HepG2 (cell line): ENCODE results near the gene ARHGAP30. TPM values are rescaled to one million over a fixed set of nuclear protein-coding genes. Genes with fewer than 3 reads are reported as not detected.
A peak's percentile ranks its signal among the peaks of the same experiment; 100 is the strongest.

Experiments
- ARID3A ChIP-seq: IDR thresholded peaks from 2 replicates; pipeline ENCODE4 v1.6.1; 2012; ENCODE audit warnings: low read depth, low read length, improper control_type of control experiment
- BHLHE40 ChIP-seq: IDR thresholded peaks from 2 replicates; pipeline ENCODE4 v1.6.1; 2011; ENCODE audit warnings: low read length, improper control_type of control experiment
- CREM ChIP-seq, 2 experiments: sonication (generic) in 1 of 2; formaldehyde crosslinking in 1 of 2; IDR thresholded peaks; 2 replicates each; pipeline versions ENCODE4 v1.4.0 to v1.6.1; 2016 to 2020; ENCODE audit warnings: antibody characterized with exemption in 1 of 2, mild to moderate bottlenecking in 1 of 2, missing genetic modification reagents in 1 of 2
- FOXA3 ChIP-seq: IDR thresholded peaks from 2 replicates; pipeline ENCODE4 v1.6.1; 2016; ENCODE audit warnings: missing genetic modification reagents, missing compliant biosample characterization
- GATAD2A ChIP-seq: IDR thresholded peaks from 2 replicates; pipeline ENCODE4 v1.6.1; 2016
- JARID2 ChIP-seq: sonication (generic); formaldehyde crosslinking; IDR thresholded peaks from 2 replicates; pipeline ENCODE4 v1.8.1; 2023; ENCODE audit warnings: missing genetic modification reagents, inconsistent platforms; ENCODE audit not compliant: insufficient replicate concordance
- JUNB ChIP-seq: sonication (generic); formaldehyde crosslinking; IDR thresholded peaks from 2 replicates; pipeline ENCODE4 v1.8.0; 2022; ENCODE audit warnings: missing genetic modification reagents, mild to moderate bottlenecking, borderline replicate concordance
- KAT8 ChIP-seq: IDR thresholded peaks from 2 replicates; pipeline ENCODE4 v1.6.1; 2016; ENCODE audit warnings: missing genetic modification reagents, missing compliant biosample characterization
- KLF15 ChIP-seq: sonication (generic); formaldehyde crosslinking; IDR thresholded peaks from 2 replicates; pipeline ENCODE4 v1.8.1; 2023; ENCODE audit warnings: borderline replicate concordance, mild to moderate bottlenecking, inconsistent platforms, missing genetic modification reagents, mixed read lengths
- NFE2 ChIP-seq: sonication (generic); formaldehyde crosslinking; IDR thresholded peaks from 2 replicates; pipeline ENCODE4 v1.4.0; 2020; ENCODE audit warnings: missing genetic modification reagents
- SP1 ChIP-seq, 2 experiments: fragments of 450-650 bp in 1 of 2; sonication (generic) in 1 of 2; formaldehyde crosslinking in 1 of 2; IDR thresholded peaks; 2 replicates each; pipeline versions ENCODE4 v1.4.0 to v1.6.1; 2016 to 2020; ENCODE audit warnings: missing genetic modification reagents in 1 of 2
- TBX2 ChIP-seq: sonication (generic); formaldehyde crosslinking; IDR thresholded peaks from 2 replicates; pipeline ENCODE4 v1.5.0; 2020; ENCODE audit warnings: missing genetic modification reagents, mild to moderate bottlenecking, borderline replicate concordance
- TRIM22 ChIP-seq: fragments of 450-650 bp; IDR thresholded peaks from 2 replicates; pipeline ENCODE4 v1.6.1; 2017
- XRCC5 ChIP-seq: fragments of 200-400 bp; formaldehyde crosslinking; optimal IDR thresholded peaks from 2 replicates; pipeline ENCODE3; 2017; ENCODE audit warnings: mild to moderate bottlenecking, low read length
- ZNF253 ChIP-seq: sonication (generic); formaldehyde crosslinking; IDR thresholded peaks from 2 replicates; pipeline ENCODE4 v1.8.0; 2022; ENCODE audit warnings: mild to moderate bottlenecking, missing genetic modification reagents, borderline replicate concordance
- ZNF264 ChIP-seq: sonication (generic); formaldehyde crosslinking; IDR thresholded peaks from 2 replicates; pipeline ENCODE4 v1.4.0; 2020; ENCODE audit warnings: missing genetic modification reagents
- ZNF354B ChIP-seq: sonication (generic); formaldehyde crosslinking; IDR thresholded peaks from 2 replicates; pipeline ENCODE4 v1.8.0; 2022; ENCODE audit warnings: mild to moderate bottlenecking, missing genetic modification reagents
- ZNF576 ChIP-seq: sonication (generic); formaldehyde crosslinking; IDR thresholded peaks from 2 replicates; pipeline ENCODE4 v1.4.0; 2020; ENCODE audit warnings: mild to moderate bottlenecking, missing genetic modification reagents
- polyA plus RNA-seq, 8 experiments: library from polyadenylated mRNA; depleted of rRNA in 3 of 8; stranded (reverse) in 7 of 8; unstranded in 1 of 8; fragments of >200 nt; fragmentation: Illumina TruSeq in 4 of 8; extraction: Trizol in 4 of 8; gene quantifications; 2 replicates each; pipeline versions ENCODE4 v1.2.1 to v1.2.3, GENCODE V29; 2011 to 2016; ENCODE audit warnings: low read depth in 4 of 8, missing spikeins in 1 of 8, mixed read lengths in 1 of 8; ENCODE audit not compliant: insufficient read depth in 1 of 8
- total RNA-seq, 5 experiments: library from RNA; depleted of rRNA; stranded (reverse); fragments of >200 nt; fragmentation: Illumina TruSeq; extraction: Trizol; gene quantifications; 2 replicates each; pipeline ENCODE4 v1.2.3, GENCODE V29; 2016; ENCODE audit warnings: low read depth in 1 of 5
- TF ChIP-seq, protein P1 (sequence below): sonication (generic); formaldehyde crosslinking; IDR thresholded peaks from 2 replicates; pipeline ENCODE4 v1.5.0; 2020; ENCODE audit warnings: mild to moderate bottlenecking, missing genetic modification reagents
- TF ChIP-seq, protein P2 (sequence below): sonication (generic); formaldehyde crosslinking; IDR thresholded peaks from 2 replicates; pipeline ENCODE4 v1.4.0; 2020; ENCODE audit warnings: missing genetic modification reagents, low read depth, mild to moderate bottlenecking, borderline replicate concordance
- TF ChIP-seq, protein P3 (sequence below): IDR thresholded peaks from 2 replicates; pipeline ENCODE4 v1.6.1; 2016; ENCODE audit warnings: missing biosample characterization, missing genetic modification reagents, low read depth

The ARHGAP30 gene
- total and polyA plus RNA-seq, 2 of the 13 experiments (the other 11 are each of a cell fraction or from before 2014, with no cell fraction given) = 0.13 to 0.20 TPM

DNA sequence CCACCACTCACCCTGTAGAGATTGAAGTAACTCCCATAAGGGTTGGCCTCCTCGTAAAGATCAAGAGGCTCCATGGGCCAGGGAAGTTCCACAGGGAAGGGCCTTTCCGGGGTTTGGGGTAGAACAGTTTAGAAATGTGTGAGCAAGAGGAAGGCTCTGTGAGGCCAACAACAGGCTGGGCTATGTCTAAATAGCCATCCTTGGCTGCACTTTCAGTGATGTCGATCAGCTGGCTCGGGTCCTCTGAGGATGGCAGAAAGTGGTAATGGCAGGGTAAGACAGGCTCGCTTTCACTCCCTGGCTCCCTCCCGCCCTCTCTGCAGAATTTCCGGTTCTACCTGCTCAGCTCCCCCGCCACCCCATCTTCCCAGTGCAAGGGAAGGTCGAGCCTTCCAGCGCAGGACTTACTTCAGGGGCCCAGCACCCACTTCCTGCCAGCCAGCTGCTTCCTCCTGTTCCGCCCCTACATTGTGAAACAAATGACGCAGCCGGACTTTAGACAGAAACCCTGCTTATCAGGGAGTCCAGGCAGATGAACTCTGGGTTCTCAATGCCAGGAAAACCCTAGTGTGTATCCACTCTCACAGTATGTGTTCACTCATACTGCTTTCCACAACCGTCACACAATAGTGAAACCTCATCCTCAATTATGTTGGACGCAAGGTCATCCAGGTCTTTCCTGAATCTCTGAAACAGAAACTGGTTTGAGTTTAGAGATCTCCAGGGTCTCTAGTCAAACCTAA is 56.0 kb downstream of the ARHGAP30 start (continued):
- TF ChIP-seq JUNB = peak; percentile 82; the same call in 1 of the 2 replicates
- TF ChIP-seq ZNF253 (CRISPR knock-in tag) = 0 out of 2 replicates have a peak, but pooled peaks have one; percentile 31
- no peak for TF ChIP-seq KLF15
- TF ChIP-seq TBX2 = peak; percentile 89
- TF ChIP-seq, protein P1, sequence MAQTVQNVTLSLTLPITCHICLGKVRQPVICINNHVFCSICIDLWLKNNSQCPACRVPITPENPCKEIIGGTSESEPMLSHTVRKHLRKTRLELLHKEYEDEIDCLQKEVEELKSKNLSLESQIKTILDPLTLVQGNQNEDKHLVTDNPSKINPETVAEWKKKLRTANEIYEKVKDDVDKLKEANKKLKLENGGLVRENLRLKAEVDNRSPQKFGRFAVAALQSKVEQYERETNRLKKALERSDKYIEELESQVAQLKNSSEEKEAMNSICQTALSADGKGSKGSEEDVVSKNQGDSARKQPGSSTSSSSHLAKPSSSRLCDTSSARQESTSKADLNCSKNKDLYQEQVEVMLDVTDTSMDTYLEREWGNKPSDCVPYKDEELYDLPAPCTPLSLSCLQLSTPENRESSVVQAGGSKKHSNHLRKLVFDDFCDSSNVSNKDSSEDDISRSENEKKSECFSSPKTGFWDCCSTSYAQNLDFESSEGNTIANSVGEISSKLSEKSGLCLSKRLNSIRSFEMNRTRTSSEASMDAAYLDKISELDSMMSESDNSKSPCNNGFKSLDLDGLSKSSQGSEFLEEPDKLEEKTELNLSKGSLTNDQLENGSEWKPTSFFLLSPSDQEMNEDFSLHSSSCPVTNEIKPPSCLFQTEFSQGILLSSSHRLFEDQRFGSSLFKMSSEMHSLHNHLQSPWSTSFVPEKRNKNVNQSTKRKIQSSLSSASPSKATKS (CRISPR knock-in tag) = no peak
- peak; percentile 75 for TF ChIP-seq XRCC5
- TF ChIP-seq CREM (IDR thresholded peaks at IDR 0.05) = peak; percentile 90
- TF ChIP-seq CREM (CRISPR knock-in tag; IDR thresholded peaks at IDR 0.05) = no peak
- TF ChIP-seq KAT8 (CRISPR knock-in tag) = peak; percentile 90
- TF ChIP-seq JARID2 (CRISPR knock-in tag) = peak; percentile 67
- TF ChIP-seq, protein P2, sequence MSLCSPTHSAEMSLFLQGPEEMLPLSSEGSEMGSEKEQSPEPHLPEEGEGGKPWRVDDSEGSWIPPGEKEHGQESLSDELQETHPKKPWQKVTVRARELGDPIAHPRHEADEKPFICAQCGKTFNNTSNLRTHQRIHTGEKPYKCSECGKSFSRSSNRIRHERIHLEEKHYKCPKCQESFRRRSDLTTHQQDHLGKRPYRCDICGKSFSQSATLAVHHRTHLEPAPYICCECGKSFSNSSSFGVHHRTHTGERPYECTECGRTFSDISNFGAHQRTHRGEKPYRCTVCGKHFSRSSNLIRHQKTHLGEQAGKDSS (CRISPR knock-in tag) = peak; percentile 84
- no peak for TF ChIP-seq TRIM22
- peak; percentile 96 for TF ChIP-seq GATAD2A (CRISPR knock-in tag)
- no peak for TF ChIP-seq ZNF576 (CRISPR knock-in tag)
- no peak for TF ChIP-seq SP1 (IDR thresholded peaks at IDR 0.05)
- peak; percentile 75 for TF ChIP-seq SP1 (CRISPR knock-in tag; IDR thresholded peaks at IDR 0.05)
- TF ChIP-seq NFE2 (CRISPR knock-in tag) = no peak
- TF ChIP-seq ZNF354B = no peak
- TF ChIP-seq, protein P3, sequence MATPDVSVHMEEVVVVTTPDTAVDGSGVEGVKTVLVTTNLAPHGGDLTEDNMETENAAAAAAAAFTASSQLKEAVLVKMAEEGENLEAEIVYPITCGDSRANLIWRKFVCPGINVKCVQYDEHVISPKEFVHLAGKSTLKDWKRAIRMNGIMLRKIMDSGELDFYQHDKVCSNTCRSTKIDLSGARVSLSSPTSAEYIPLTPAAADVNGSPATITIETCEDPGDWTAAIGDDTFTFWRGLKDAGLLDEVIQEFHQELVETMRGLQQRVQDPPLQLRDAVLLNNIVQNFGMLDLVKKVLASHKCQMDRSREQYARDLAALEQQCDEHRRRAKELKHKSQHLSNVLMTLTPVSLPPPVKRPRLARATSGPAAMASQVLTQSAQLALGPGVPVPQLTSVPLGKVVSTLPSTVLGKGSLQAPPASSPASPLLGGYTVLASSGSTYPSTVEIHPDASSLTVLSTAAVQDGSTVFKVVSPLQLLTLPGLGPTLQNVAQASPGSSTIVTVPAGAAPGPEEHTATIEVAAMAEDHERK (CRISPR knock-in tag) = no peak
- TF ChIP-seq ZNF264 (CRISPR knock-in tag) = peak; percentile 96
- no peak for TF ChIP-seq BHLHE40
- TF ChIP-seq ARID3A = peak; percentile 36; the same call in 1 of the 2 replicates
- TF ChIP-seq FOXA3 (CRISPR knock-in tag) = peak; percentile 87
